Endothelial cell of umbilical vein (primary cell): Measurements from ENCODE around the gene VSTM4. TPM values are rescaled to one million over a fixed set of nuclear protein-coding genes. Genes with fewer than 3 reads are reported as not detected.

Experiments
- BruUV-seq: library from RNA; stranded (reverse); fragments of 400-500 nt; replicated peaks from 2 replicates; lab custom pipeline; 2021; lab: Mats Ljungman, UMichigan
- CTCF ChIA-PET: fragments of 300-600, 350-600 bp; sonication (Branson Sonifier 250); formaldehyde crosslinking; loops from one replicate; lab custom pipeline; 2021; ENCODE audit warnings: antibody characterized with exemption, inconsistent platforms; lab: Charles Lee
- POLR2A ChIA-PET: fragments of 300-600, 350-600 bp; sonication (Branson Sonifier 250); formaldehyde crosslinking; loops from one replicate; lab custom pipeline; 2021; ENCODE audit warnings: antibody characterized with exemption, inconsistent platforms; lab: Charles Lee
- DNase-seq: peaks from one replicate; pipeline ENCODE4 v3.0.0-alpha.2; 2011; ENCODE audit warnings: low read depth, low spot score
- FAIRE-seq: peaks from 2 replicates; lab custom pipeline; 2011; peaks lifted over from hg19 to GRCh38; lab: Jason Lieb, UNC
- H2AFZ ChIP-seq: 2 replicates; pipeline ENCODE4 v1.6.0; 2012; ENCODE audit warnings: low read depth, low read length, control low read depth, inconsistent platforms
- H3K27ac ChIP-seq: 2 replicates; pipeline ENCODE4 v1.5.1; 2011; ENCODE audit warnings: low read depth, mild to moderate bottlenecking, control low read depth, low read length, moderate library complexity; ENCODE audit not compliant: insufficient read depth
- H3K27me3 ChIP-seq, 2 experiments: 2 replicates each; pipeline versions ENCODE4 v1.6.0 to v1.6.1; 2011; ENCODE audit warnings: low read length in 2 of 2, mixed read lengths in 1 of 2; ENCODE audit not compliant: control insufficient read depth in 2 of 2, insufficient read depth in 2 of 2
- H3K36me3 ChIP-seq, 2 experiments: 2 replicates in 1 of 2; 3 replicates in 1 of 2; pipeline ENCODE4 v1.5.1; 2011; ENCODE audit warnings: low read length in 2 of 2, mild to moderate bottlenecking in 1 of 2, moderate library complexity in 1 of 2; ENCODE audit not compliant: control insufficient read depth in 2 of 2, insufficient read depth in 2 of 2; ENCODE audit errors: extremely low read depth in 1 of 2
- H3K4me1 ChIP-seq: 3 replicates; pipeline ENCODE4 v1.5.1; 2011; ENCODE audit warnings: mild to moderate bottlenecking, low read length; ENCODE audit not compliant: control insufficient read depth, insufficient read depth; ENCODE audit errors: extremely low read depth
- H3K4me2 ChIP-seq: 2 replicates; pipeline ENCODE4 v1.6.1; 2011; ENCODE audit warnings: low read length, control low read depth, mixed read lengths; ENCODE audit not compliant: insufficient read depth
- H3K4me3 ChIP-seq, 3 experiments: fragments of 200-600 bp in 1 of 3; sonication (generic), shearing (Covaris generic) in 1 of 3; replicated peaks in 1 of 3; 2 replicates each; pipeline ENCODE4 v1.5.1; 2011 to 2016; ENCODE audit warnings: control low read depth in 3 of 3, low read length in 3 of 3, mild to moderate bottlenecking in 2 of 3, inconsistent platforms in 1 of 3, low read depth in 1 of 3, moderate library complexity in 1 of 3; ENCODE audit not compliant: insufficient read depth in 1 of 3
- H3K79me2 ChIP-seq: 2 replicates; pipeline ENCODE4 v1.6.0; 2012; ENCODE audit warnings: low read length, inconsistent platforms; ENCODE audit not compliant: control insufficient read depth, insufficient read depth
- H3K9ac ChIP-seq: replicated peaks from 2 replicates; pipeline ENCODE3; 2011; ENCODE audit warnings: low read length, control low read depth; ENCODE audit not compliant: insufficient read depth; ENCODE audit errors: extremely low read depth
- H3K9me1 ChIP-seq: replicated peaks from 3 replicates; pipeline ENCODE4 v1.6.0; 2011; ENCODE audit warnings: mild to moderate bottlenecking, low read length; ENCODE audit not compliant: control insufficient read depth, insufficient read depth; ENCODE audit errors: extremely low read depth
- H3K9me3 ChIP-seq: replicated peaks from 2 replicates; pipeline ENCODE4 v1.5.1; 2012; ENCODE audit warnings: low read length, inconsistent platforms; ENCODE audit not compliant: control insufficient read depth, insufficient read depth
- H4K20me1 ChIP-seq: replicated peaks from 2 replicates; pipeline ENCODE3; 2011; ENCODE audit warnings: mild to moderate bottlenecking, low read length; ENCODE audit not compliant: control insufficient read depth, insufficient read depth; ENCODE audit errors: extremely low read depth
- EZH2 ChIP-seq: IDR thresholded peaks from 2 replicates; pipeline ENCODE4 v1.6.1; 2012; ENCODE audit warnings: borderline replicate concordance, low read depth, mild to moderate bottlenecking, moderate library complexity, low read length, inconsistent platforms; ENCODE audit not compliant: severe bottlenecking
- FOS ChIP-seq: IDR thresholded peaks from 2 replicates; pipeline ENCODE4 v1.6.1; 2011; ENCODE audit warnings: mild to moderate bottlenecking, low read length, moderate library complexity, borderline replicate concordance; ENCODE audit not compliant: insufficient read depth
- GATA2 ChIP-seq: IDR thresholded peaks from 2 replicates; pipeline ENCODE4 v1.7.0; 2011; ENCODE audit warnings: low read depth, mild to moderate bottlenecking, moderate library complexity, mixed read lengths, low read length; ENCODE audit not compliant: insufficient read length, insufficient read depth
- JUN ChIP-seq: IDR thresholded peaks from 2 replicates; pipeline ENCODE4 v1.6.1; 2011; ENCODE audit warnings: borderline replicate concordance, low read depth; ENCODE audit not compliant: insufficient read length, insufficient read depth
- POLR2AphosphoS5 ChIP-seq: IDR thresholded peaks from 2 replicates; pipeline ENCODE4 v1.6.1; 2012; ENCODE audit warnings: low read depth, mild to moderate bottlenecking, control low read depth, low read length, moderate library complexity; ENCODE audit not compliant: insufficient read depth
- dilution Hi-C: fragments of 300-500 bp; cut with MboI; formaldehyde crosslinking; loops from one replicate; pipeline ENCODE4 v1.15.0; 2019; ENCODE audit warnings: low sequenced_read_pairs; ENCODE audit not compliant: extremely low pct_ligation_motif_present
- intact Hi-C: fragments of 100-400 bp; cut with micrococcal nuclease; formaldehyde crosslinking; loops from one replicate; pipeline ENCODE4 v1.10.0; 2022
- polyA plus RNA-seq, 4 experiments: library from polyadenylated mRNA; depleted of rRNA in 3 of 4; stranded (reverse) in 3 of 4; unstranded in 1 of 4; fragments of >200 nt; gene quantifications; 2 replicates each; pipeline versions ENCODE4 v1.2.1 to v1.2.3, GENCODE V29; 2011 to 2012; ENCODE audit warnings: missing spikeins in 1 of 4
- total RNA-seq: library from RNA; stranded (reverse); gene quantifications from 2 replicates; pipeline ENCODE4 v1.2.3, GENCODE V29; 2021
- TF ChIP-seq, protein P1 (sequence below): IDR thresholded peaks from 2 replicates; pipeline ENCODE4 v1.6.1; 2011; ENCODE audit not compliant: insufficient read depth, insufficient read length

Gene VSTM4
- total and polyA plus RNA-seq, 2 donors (not counting 3 experiments of a cell fraction or from before 2014, with no cell fraction given): 0.07 TPM

DNA sequence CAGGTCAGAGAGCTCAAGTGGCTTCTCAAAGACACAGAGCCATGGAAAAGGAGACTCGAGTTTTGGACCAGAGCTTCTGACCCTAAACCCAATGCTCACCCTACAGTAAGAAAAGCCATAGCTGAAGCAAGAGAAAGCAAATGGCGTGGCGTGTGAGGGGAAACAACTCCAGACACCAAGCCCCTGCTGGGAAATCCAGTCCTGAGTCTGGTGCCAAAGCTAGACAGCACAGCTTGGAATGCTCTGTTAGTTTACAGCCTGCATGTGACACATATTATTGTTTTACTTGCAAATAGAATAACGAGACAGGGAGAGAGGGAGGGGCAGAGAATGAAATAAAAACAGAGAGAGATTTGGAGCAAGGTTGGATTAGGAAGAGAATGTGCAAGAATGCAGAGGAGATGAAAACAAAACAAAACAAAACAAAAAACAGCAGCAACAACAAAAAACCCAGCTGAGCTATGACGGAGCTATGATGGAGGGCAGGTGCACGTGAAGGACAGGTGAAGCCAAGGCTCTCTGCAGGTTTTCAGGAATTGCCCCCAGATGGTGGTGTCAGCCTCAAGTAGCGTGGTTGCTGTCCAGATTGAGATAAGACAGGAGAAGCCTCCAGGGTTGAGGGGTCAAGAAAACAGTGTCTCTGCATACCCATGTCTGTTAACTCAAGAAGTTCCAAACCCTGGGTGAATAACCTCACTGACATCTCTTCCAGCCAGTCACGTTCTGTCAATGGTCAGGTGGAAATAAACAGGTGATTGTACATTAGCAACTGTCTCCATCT, 105.9 kb downstream of the VSTM4 start:
- no peak for TF ChIP-seq EZH2
- TF ChIP-seq JUN: no peak
- no peak for TF ChIP-seq POLR2AphosphoS5
- TF ChIP-seq GATA2: no peak
- TF ChIP-seq, protein P1, sequence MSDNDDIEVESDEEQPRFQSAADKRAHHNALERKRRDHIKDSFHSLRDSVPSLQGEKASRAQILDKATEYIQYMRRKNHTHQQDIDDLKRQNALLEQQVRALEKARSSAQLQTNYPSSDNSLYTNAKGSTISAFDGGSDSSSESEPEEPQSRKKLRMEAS: no peak
- TF ChIP-seq FOS: no peak
- dilution Hi-C loops: no loop called here
- Histone ChIP-seq H3K27me3 (no peaks in the 10 kb centered on the region), H3K36me3 (no peaks in the 10 kb centered on the region), H3K27ac (no peak overlapping the region), H3K79me2 (no peaks in the 10 kb centered on the region), H3K9ac (no peak overlapping the region), H3K9me1 (no peaks in the 10 kb centered on the region), H2AFZ (no peak overlapping the region), H3K4me3 (no peak overlapping the region), H3K4me1 (no peaks in the 10 kb centered on the region), H3K9me3 (no peaks in the 10 kb centered on the region), H3K4me2 (no peak overlapping the region), H4K20me1 (no peaks in the 10 kb centered on the region)
- CTCF ChIA-PET: interaction anchor here (1.7 kb wide), 1 partner anchor 37 kb away, joined by 4 read pairs; no protein-coding TSS in a partner anchor
- DNase-seq: no peak
- POLR2A ChIA-PET: no interaction called here
- no TSS peak for BruUV-seq
- intact Hi-C loops: no loop called here
- FAIRE-seq: no peak
